Measurements from ENCODE around the gene RALGAPA1.

DNA sequence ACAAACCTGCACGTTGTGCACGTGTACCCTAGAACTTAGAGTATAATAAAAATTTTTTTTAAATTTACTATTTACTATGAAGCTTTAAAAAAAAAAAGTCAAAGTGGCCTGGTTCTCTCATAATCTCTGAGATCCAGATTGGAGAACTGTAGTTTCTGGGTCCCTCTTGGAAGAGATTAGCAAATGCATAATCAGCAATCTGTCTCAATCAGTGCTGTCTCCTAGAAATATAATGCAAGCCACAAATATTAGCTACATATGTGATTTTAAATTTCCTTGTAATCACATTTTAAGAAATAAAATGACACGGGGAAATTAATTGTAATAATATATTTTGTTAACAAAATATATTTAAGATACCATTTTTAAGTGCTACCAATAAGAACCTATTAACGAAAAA, 32.3 kb downstream of the RALGAPA1 start:
- TF ChIP-seq, protein P1, sequence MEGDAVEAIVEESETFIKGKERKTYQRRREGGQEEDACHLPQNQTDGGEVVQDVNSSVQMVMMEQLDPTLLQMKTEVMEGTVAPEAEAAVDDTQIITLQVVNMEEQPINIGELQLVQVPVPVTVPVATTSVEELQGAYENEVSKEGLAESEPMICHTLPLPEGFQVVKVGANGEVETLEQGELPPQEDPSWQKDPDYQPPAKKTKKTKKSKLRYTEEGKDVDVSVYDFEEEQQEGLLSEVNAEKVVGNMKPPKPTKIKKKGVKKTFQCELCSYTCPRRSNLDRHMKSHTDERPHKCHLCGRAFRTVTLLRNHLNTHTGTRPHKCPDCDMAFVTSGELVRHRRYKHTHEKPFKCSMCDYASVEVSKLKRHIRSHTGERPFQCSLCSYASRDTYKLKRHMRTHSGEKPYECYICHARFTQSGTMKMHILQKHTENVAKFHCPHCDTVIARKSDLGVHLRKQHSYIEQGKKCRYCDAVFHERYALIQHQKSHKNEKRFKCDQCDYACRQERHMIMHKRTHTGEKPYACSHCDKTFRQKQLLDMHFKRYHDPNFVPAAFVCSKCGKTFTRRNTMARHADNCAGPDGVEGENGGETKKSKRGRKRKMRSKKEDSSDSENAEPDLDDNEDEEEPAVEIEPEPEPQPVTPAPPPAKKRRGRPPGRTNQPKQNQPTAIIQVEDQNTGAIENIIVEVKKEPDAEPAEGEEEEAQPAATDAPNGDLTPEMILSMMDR (conservative IDR thresholded peaks at IDR 0.05) = no peak
- TF ChIP-seq ZFX (IDR thresholded peaks at IDR 0.05) = no peak

All from C4-2B (cell line).